ENCODE results near the gene CREB3L4. TPM values are rescaled to one million over a fixed set of nuclear protein-coding genes. Genes with fewer than 3 reads are reported as not detected.

CREB3L4 gene
- total and polyA plus RNA-seq, 2 experiments from 2014 or later, result 4.3 to 4.4 TPM

- Histone ChIP-seq H3K4me2 (ENCODE audit: unreplicated experiment) (no peak overlapping the region), H3F3A (ENCODE audit: insufficient read depth) (peaks cover 23% of the 10 kb centered on the region), H3K27me3 (replicated peaks; ENCODE audit: insufficient read depth) (no peaks in the 10 kb centered on the region), H3K36me3 (ENCODE audit: low read depth) (no peaks in the 10 kb centered on the region), H3K4me1 (ENCODE audit: insufficient read depth) (peaks cover 17% of the 10 kb centered on the region), H3K4me3 (no peak overlapping the region), H3K79me2 (ENCODE audit: insufficient read depth) (no peaks in the 10 kb centered on the region), H3K27ac (no peak overlapping the region), H3K9ac (no peak overlapping the region), H2AFZ (no peak overlapping the region), H4K20me1 (ENCODE audit: insufficient read depth) (no peaks in the 10 kb centered on the region), H3K9me2 (ENCODE audit: insufficient read depth) (no peaks in the 10 kb centered on the region), H3K9me3 (ENCODE audit: low read depth) (no peaks in the 10 kb centered on the region)
- TF ChIP-seq EZH2 (IDR thresholded peaks at IDR 0.05; ENCODE audit: insufficient read depth, poor library complexity, severe bottlenecking) (no peak), EZH2phosphoT487 (IDR thresholded peaks at IDR 0.05; ENCODE audit: insufficient read depth, low read depth) (no peak)
- WGBS, 2 experiments (ENCODE audit: low coverage in 1 of 2, low lambda C conversion rate in 2 of 2, missing lambda C conversion rate in 2 of 2), result 65 to 73% methylated on average over 1 of the region's 1 CpG
- in situ Hi-C loops (cut with MboI), result no loop called here
- no peak for DNase-seq
These were observed 39.5 kb upstream of the CREB3L4 start for GRCh38 chr1:153928245-153928644.

- no peak overlapping the region for H3K4me3 ChIP-seq
- peak; percentile 39 for DNase-seq
- no peaks in the 10 kb centered on the region for H3K79me2 ChIP-seq (ENCODE audit: insufficient read depth)
- 42 to 49% methylated on average over 4 of the region's 4 CpGs for WGBS, 2 experiments (ENCODE audit: low coverage in 1 of 2, low lambda C conversion rate in 2 of 2, missing lambda C conversion rate in 2 of 2)
- no peaks in the 10 kb centered on the region for H3K36me3 ChIP-seq (ENCODE audit: low read depth)
- no peaks in the 10 kb centered on the region for H3K9me2 ChIP-seq (ENCODE audit: insufficient read depth)
- no peaks in the 10 kb centered on the region for H4K20me1 ChIP-seq (ENCODE audit: insufficient read depth)
- no peak overlapping the region for H3K27ac ChIP-seq
- no peak overlapping the region for H3K4me2 ChIP-seq (ENCODE audit: unreplicated experiment)
- H3K4me1 ChIP-seq (ENCODE audit: insufficient read depth), result peaks cover 13% of the 10 kb centered on the region
- H3K27me3 ChIP-seq (replicated peaks; ENCODE audit: insufficient read depth), result no peaks in the 10 kb centered on the region
- no peaks in the 10 kb centered on the region for H3K9me3 ChIP-seq (ENCODE audit: low read depth)
- TF ChIP-seq EZH2phosphoT487 (IDR thresholded peaks at IDR 0.05; ENCODE audit: insufficient read depth, low read depth) (no peak), EZH2 (IDR thresholded peaks at IDR 0.05; ENCODE audit: insufficient read depth, poor library complexity, severe bottlenecking) (no peak)
- H3F3A ChIP-seq (ENCODE audit: insufficient read depth), result peaks cover 17% of the 10 kb centered on the region
- in situ Hi-C loops (cut with MboI), result no loop called here
- H2AFZ ChIP-seq, result no peak overlapping the region
- no peak overlapping the region for H3K9ac ChIP-seq
These were observed 38.8 kb upstream of the CREB3L4 start for GRCh38 chr1:153928791-153929341.

- TF ChIP-seq EZH2 (IDR thresholded peaks at IDR 0.05; ENCODE audit: insufficient read depth, poor library complexity, severe bottlenecking) (no peak), EZH2phosphoT487 (IDR thresholded peaks at IDR 0.05; ENCODE audit: insufficient read depth, low read depth) (no peak)
- 81 to 88% methylated on average over 5 of the region's 5 CpGs for WGBS, 2 experiments (ENCODE audit: low coverage in 1 of 2, low lambda C conversion rate in 2 of 2, missing lambda C conversion rate in 2 of 2)
- Histone ChIP-seq H3K36me3 (ENCODE audit: low read depth) (no peaks in the 10 kb centered on the region), H3K79me2 (ENCODE audit: insufficient read depth) (no peaks in the 10 kb centered on the region), H3K27ac (no peak overlapping the region), H3K4me3 (no peak overlapping the region), H4K20me1 (ENCODE audit: insufficient read depth) (no peaks in the 10 kb centered on the region), H3K4me1 (ENCODE audit: insufficient read depth) (peaks cover 8% of the 10 kb centered on the region), H2AFZ (no peak overlapping the region), H3K27me3 (replicated peaks; ENCODE audit: insufficient read depth) (no peaks in the 10 kb centered on the region), H3F3A (ENCODE audit: insufficient read depth) (peaks cover 12% of the 10 kb centered on the region), H3K4me2 (ENCODE audit: unreplicated experiment) (no peak overlapping the region), H3K9me2 (ENCODE audit: insufficient read depth) (no peaks in the 10 kb centered on the region), H3K9ac (no peak overlapping the region), H3K9me3 (ENCODE audit: low read depth) (no peaks in the 10 kb centered on the region)
- in situ Hi-C loops (cut with MboI), result no loop called here
- DNase-seq, result no peak
These were observed 38.3 kb upstream of the CREB3L4 start for GRCh38 chr1:153929426-153929825.

GRCh38 chr1:153929981-153930948 lies 37.4 kb upstream of the CREB3L4 start:
- no peaks in the 10 kb centered on the region for H3K27me3 ChIP-seq (replicated peaks; ENCODE audit: insufficient read depth)
- 0 out of 2 replicates have a peak, but pooled peaks cover 9% of the 10 kb centered on the region for H3F3A ChIP-seq (ENCODE audit: insufficient read depth)
- H3K79me2 ChIP-seq (ENCODE audit: insufficient read depth), result no peaks in the 10 kb centered on the region
- H3K9me2 ChIP-seq (ENCODE audit: insufficient read depth), result no peaks in the 10 kb centered on the region
- H3K27ac ChIP-seq, result no peak overlapping the region
- no peaks in the 10 kb centered on the region for H3K9me3 ChIP-seq (ENCODE audit: low read depth)
- in situ Hi-C loops (cut with MboI), result no loop called here
- DNase-seq, result no peak
- H3K4me1 ChIP-seq (ENCODE audit: insufficient read depth), result peaks cover 8% of the 10 kb centered on the region; the same call in 1 of the 2 replicates
- no peak overlapping the region for H3K9ac ChIP-seq
- no peaks in the 10 kb centered on the region for H3K36me3 ChIP-seq (ENCODE audit: low read depth)
- WGBS, 2 experiments (ENCODE audit: low coverage in 1 of 2, low lambda C conversion rate in 2 of 2, missing lambda C conversion rate in 2 of 2), result 86 to 87% methylated on average over 14 of the region's 14 CpGs
- H2AFZ ChIP-seq, result no peak overlapping the region
- no peaks in the 10 kb centered on the region for H4K20me1 ChIP-seq (ENCODE audit: insufficient read depth)
- TF ChIP-seq EZH2 (IDR thresholded peaks at IDR 0.05; ENCODE audit: insufficient read depth, poor library complexity, severe bottlenecking), result no peak
- no peak for TF ChIP-seq EZH2phosphoT487 (IDR thresholded peaks at IDR 0.05; ENCODE audit: insufficient read depth, low read depth)
- no peak overlapping the region for H3K4me2 ChIP-seq (ENCODE audit: unreplicated experiment)
- no peak overlapping the region for H3K4me3 ChIP-seq

All from GM23248 (cell line).